HG03060 (cell line): Measurements from ENCODE around the gene YAE1.

Experiments used
- ATAC-seq: cut with Tn5 transposase; IDR thresholded peaks from one replicate; pipeline ENCODE4 v1.9.1; 2021; ENCODE audit warnings: low read depth, moderate number of reproducible peaks; ENCODE audit not compliant: unreplicated experiment

Gene YAE1

DNA sequence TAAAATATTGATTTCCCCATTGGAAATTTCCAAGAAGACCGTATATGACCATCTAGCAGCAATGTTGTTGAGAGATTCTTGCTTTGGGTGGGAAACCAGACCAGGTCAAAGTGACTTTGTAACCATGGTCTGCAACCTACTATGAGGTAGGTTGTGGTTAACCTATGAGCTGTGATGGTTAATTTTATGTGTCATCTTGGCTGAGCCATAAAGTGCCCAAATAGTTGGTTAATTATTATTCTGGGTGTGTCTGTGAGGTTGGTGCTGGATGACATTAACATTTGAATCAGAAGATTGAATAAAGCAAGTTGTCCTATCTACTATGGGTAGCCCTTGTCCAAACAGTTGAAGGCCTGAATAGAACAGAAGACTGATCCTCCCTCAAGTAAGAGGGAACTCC lies 38.9 kb downstream of the YAE1 start:
- ATAC-seq: peak; percentile 52

DNA sequence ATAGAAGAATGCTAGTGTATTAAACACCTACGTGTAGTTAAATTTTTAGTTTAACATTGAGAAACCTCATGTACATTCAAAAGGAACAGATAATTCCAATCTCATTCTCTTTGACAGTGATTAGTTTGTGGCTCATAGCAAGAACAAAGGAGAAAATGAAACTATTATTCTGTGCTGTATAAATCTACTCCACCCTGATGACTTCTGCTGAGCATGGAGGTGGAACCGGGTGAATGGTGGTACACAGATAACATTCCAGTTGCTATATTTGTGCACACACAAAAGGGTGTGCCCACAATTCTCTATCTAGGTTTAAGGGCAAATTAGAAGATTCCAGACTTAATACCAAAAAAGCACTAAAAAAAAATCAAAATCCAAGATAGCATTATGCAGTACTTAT lies 40.1 kb downstream of the YAE1 start:
- no peak for ATAC-seq

DNA sequence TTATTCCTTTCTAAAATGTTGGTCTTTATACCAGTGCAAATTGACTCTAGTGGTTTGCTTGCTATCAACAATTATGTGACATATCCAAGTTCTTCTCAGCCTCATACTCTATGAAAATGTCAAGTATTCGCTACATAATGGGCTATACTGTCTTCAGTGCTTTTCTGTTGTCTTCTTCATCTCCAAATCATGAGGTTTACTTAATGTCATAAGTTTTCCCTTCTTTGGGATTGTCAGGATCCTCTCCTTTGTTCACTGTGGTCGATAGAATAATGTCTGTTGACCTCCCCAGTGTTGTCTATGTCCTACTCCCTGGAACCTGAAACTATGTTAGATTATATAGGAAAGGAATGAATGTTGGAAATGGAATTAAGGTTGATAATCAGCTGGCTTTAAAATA lies 40.7 kb downstream of the YAE1 start:
- ATAC-seq: no peak

DNA sequence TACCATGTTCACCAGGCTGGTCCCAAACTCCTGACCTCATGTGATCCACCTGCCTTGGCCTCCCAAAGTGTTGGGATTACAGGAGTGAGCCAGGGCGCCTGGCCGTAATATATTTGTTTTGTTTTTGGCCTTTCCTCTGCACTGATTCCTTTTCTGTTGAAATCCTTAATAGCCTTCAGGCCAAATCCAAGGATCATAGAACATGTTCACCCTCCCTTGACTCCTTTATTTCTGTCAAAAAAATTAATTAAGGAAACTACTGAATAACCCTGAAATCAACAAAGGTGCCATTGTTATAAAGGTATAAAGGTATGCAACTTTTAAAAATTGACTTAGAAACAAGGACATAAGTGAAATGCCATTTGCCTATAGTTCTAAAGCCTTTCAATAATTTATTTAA lies 41.7 kb downstream of the YAE1 start:
- no peak for ATAC-seq

DNA sequence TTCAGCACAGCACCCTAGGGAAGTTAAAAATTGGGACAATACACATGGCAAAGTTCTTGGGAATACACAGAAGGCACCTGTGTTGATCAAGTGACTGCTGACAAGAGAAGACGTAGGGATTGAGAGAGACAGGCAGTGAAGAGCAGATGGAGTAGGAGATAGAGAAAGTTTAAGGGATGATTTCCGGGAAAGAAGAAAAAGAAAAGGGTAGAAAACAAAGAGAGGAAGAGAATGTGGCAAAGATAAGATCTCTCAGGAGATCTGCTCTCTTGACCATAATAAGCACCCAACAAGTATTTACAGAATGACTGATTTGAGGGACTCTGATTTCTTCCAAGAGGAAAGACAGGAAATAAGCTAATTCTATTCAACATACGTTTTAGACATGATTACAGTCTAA lies 42.1 kb downstream of the YAE1 start:
- ATAC-seq: no peak

DNA sequence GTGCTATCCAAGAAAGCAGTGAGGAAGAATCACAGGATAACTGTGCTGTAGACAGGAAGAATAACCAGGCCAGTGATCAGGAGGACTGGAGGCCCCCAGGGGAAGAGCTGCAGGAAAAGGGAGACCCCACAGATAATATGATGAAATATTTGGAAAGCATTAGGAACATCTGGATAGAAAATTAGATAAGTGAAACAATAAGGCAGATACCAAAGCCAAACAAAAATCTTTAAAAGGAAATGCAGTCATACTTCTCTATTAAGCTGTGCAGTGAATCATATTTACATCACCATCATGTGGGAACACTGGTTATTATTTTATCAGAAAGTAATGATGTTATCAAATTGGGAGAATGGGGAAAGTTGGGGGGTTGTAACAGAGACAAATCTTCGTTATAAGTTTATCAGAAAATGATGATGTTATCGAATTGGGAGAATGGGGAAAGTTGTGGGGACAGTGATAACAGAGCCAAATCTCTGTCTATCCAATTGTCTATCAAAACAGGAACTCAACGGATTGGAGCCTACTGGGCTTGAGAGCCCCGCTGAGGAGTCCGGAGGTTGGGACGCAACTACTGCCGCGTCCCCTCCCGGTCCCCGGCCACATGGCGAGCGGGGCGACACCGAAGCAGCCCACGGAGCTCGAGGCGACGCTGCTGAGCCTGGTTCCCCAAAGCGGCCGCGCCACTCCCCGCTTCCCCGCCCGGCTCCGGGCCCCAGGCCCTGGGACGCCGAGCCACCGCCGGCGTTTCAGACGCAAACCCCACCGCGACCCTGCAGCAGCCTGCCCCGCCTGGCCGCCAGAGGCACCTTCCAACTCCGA lies 43.1 kb downstream of the YAE1 start:
- ATAC-seq: no peak

DNA sequence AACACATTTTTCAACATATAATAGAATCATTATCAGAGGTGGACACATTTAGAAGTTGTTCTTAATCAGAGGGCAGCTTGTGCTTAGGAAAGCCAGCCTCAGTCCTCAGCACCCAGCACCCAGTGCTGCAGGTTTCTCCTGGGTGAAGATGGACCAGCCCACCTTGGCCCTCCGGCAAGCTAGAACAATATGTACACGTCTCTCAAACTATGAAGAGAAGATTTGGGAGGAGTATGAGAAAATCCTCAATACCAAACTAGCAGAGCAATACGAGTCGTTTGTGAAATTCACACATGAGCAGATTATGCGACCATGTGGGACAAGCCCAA lies 43.7 kb downstream of the YAE1 start:
- ATAC-seq: no peak

DNA sequence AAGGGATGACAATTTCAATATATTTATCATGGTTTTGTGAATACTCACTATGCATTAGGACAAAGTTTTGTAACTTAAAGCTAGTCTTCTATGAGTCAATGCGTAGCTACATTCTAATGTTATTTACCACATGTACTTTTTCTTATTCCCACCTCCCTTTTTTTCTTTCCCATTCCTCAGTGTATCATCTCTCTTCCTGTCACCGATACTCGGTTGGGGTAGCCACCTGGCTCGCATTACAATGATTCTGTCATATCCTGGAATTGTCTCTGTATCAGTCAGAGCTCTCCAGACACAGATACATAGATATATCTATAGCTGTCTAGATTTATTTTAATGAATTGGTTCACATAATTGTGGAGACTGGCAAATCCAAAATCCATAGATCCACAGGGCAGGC lies 47.4 kb downstream of the YAE1 start:
- no peak for ATAC-seq

DNA sequence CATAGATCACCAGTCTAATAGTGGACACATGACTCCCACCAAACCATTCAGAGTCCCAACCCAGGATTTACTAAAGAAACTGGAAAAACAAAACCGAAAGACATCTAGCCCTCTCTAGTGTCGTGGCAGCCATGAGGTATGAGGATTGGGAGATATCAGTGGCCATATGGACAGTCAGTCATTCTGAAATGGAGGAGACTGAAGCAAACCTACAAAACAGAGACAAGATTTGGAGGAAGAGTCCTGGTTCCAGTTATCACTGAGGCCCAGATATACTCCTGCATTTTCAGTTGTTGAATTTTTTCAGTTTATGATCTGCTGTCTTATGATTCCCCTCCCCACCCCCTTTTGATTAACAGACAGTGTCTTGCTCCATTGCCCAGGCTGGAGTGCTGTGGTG lies 48.1 kb downstream of the YAE1 start:
- no peak for ATAC-seq

DNA sequence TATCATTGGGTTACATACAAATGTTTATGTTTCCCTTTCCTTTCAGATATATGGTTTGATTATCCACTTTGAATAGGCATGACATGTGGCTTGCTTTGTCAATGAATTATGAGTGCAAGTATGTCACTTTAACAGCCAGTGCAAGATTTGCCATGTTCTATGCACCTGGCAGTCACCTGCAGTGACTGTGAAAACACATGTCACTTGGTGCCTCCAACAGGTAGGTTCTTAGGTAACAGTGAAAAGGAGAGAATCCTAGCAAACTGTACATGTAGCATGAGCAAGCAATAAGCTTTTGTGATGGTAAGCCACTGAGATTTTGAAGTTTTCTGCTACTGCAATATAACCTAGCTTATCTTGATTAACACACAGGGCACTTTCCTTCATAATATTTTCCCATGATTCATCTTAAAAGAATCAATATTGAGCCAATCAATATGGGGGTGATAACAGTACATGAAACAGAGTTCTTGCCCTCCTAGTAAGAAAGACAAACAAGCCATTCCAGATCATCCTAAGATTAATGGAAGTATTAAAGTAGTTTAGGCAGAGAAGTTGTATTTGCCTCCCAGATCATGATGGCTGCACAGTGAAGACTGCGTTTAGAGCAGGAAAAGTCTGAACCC lies 49.3 kb downstream of the YAE1 start:
- ATAC-seq: no peak

DNA sequence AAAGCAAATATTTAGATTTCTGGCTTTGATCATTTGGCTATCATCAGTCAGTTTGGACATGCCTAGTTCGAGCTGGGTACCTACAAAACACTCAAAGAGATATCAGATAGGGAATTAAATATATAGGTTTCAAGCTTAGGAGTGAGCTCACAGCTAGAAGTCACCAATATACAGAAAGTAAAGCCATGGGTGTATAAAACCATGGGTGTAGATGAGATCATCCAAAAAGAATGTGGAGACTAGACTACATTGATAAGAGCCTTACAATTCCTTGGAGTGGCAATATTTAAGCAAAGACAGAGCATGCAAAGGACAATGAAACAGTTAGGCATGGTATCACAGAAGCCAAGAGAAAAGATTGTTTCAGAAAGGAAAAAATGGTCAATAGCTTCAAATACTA lies 49.9 kb downstream of the YAE1 start:
- no peak for ATAC-seq

DNA sequence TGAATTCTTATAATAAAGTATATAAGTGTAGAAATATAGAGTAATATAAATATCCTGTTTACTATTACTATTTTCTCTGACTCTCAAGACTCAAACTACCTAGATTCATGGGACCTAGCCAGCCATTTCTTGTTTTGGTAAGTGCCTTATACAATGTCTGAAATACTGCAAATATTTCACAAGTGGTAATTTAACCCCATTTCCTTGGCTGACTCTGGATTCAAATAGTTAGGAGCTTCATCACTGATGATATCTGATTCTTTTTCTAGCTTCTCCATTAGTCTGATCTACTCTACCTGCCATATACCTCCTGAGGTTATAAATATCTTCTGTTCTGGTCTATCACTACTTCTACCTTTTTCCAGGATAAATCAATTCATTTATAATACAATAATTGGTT lies 50.8 kb downstream of the YAE1 start:
- ATAC-seq: no peak

DNA sequence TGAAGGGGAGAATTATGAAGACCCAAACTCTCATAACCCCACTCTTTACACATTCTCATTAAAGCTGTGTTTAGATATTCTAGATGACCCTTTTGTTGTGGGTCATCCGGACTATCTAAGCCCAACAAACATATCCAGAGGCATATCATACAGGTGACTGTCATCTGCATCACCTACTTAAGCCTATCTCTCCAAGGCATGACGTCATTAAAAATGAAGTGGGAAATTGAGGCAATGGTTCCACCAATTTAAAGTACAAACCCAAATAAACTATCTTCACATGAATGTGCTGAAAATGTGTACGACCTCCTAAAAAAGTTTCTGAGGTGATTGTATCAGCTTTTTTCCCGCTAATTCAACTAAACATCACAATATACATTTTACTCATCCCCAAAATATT lies 52.7 kb downstream of the YAE1 start:
- no peak for ATAC-seq

DNA sequence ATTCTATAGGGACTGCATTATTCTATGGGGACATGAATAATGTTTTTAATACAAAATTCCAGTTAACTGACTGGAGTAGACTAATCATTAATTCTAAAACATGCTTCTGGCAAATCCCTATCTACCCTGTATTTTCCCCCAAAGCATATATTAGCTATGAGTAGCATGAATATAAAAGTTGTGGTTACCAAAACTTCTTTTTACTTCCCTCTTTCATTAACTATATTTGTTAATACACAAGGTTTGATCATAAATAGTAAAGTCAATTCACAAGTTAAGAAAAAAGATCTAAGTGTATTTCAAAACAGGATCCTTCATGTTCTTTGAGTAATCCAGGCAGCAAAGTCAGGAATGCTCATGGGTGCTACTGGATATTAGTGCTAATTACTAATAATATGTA lies 54.3 kb downstream of the YAE1 start:
- no peak for ATAC-seq

DNA sequence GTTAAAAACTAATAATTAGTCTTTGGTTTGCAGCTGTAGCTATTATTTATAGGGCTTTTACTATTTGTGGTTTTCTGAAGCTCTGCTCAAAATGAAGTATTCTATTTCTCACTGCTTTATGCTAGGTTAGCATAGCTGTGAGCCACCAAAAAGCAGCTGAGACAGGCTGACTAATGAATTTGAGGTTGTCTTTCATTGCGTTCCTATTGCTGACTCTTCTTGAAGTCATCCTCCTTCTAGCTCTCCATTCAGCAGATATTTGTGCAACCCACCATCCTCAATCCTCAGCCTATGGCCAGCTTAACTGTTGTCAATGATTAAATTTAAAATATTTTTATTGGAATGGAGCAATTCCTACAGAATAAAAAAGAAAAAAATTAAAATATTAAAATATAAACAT lies 55.1 kb downstream of the YAE1 start:
- ATAC-seq: no peak

DNA sequence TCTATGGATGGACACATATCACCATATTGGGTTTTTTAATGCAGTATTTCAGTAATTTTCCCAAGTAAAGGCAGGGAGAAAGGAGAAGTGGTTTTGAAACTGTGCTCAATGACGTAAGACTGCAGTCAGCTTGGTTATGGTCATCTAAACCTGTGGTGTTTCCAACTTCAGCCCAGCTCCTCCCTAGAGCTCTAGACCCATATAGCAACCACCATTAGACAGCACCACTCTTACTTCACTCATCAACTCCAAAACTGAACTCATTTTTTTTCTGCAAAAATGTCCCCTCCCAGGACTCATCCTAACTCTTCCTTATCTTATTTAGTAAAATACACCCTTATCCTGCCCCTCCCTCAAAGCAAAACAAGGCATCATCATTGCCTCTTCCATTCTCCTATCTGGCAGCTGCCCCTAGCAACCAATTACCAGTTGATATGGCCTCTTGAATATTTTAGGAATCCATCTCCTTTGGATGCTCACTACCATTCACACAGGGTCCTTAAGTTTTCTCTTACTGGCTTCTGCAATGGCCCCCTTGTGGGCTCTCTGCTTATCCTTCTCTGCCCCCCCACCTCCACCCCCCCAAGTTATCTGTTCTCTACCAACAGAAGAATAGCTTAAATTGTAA lies 55.7 kb downstream of the YAE1 start:
- no peak for ATAC-seq
